ENCODE data around the gene DISC1.

Gene DISC1

DNA sequence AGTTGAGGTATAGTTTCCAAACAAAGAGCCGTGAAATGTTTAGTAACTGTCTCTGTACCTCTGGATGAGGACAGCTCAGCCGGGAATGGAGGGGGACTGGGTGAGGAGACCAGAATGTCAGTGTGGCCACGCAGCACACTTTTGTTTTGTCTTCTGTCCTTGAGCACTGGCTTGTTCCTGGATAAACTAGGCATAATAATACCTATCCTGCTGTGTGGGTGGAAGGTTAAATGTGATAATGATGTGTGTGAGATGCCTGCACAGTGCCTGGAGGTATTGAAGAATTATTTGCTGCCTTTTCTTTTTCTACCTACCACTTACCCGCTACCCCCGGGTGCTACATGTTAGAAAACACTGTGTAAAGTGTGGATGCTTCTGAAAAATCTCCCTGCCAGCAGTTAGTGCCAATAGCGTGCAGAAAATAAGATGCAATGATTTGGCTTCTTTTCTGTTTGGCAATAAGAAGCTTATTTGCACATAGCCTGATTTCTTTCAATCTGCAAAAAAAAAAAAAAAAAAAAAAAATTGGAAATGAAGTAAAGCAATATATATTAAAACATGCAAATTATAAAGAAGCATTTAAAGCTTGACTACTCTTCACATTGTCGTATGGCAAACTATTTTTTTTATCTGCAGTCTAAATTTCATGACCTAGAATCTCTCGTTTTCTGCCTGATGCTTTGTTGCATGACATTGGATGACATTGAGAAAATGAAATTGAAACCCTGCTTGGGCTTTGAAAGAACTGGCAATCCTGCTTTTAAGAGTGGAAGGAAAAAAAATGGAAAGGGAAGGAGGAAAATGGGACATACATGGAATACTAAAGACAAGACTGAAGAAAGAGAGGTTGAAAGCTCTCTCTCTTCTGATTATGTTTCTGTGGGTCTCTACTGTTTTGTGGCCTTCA lies 89.5 kb downstream of the DISC1 start:
- TF ChIP-seq, protein P1, sequence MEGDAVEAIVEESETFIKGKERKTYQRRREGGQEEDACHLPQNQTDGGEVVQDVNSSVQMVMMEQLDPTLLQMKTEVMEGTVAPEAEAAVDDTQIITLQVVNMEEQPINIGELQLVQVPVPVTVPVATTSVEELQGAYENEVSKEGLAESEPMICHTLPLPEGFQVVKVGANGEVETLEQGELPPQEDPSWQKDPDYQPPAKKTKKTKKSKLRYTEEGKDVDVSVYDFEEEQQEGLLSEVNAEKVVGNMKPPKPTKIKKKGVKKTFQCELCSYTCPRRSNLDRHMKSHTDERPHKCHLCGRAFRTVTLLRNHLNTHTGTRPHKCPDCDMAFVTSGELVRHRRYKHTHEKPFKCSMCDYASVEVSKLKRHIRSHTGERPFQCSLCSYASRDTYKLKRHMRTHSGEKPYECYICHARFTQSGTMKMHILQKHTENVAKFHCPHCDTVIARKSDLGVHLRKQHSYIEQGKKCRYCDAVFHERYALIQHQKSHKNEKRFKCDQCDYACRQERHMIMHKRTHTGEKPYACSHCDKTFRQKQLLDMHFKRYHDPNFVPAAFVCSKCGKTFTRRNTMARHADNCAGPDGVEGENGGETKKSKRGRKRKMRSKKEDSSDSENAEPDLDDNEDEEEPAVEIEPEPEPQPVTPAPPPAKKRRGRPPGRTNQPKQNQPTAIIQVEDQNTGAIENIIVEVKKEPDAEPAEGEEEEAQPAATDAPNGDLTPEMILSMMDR (IDR thresholded peaks at IDR 0.05; ENCODE audit: low read length): no peak
- no peak for TF ChIP-seq EZH2 (IDR thresholded peaks at IDR 0.05; ENCODE audit: borderline replicate concordance, low read length)
- Histone ChIP-seq H3K27ac (ENCODE audit: low read depth, low read length, poor library complexity, severe bottlenecking) (no peak overlapping the region), H4K20me1 (ENCODE audit: insufficient read depth, low read length) (no peaks in the 10 kb centered on the region), H3K9me3 (ENCODE audit: low read length) (no peaks in the 10 kb centered on the region), H2AFZ (ENCODE audit: low read length) (no peak overlapping the region), H3F3A (ENCODE audit: insufficient read depth, low read length) (no peaks in the 10 kb centered on the region), H3K9me2 (ENCODE audit: low read depth, low read length) (no peaks in the 10 kb centered on the region), H3K4me1 (ENCODE audit: insufficient read depth, low read length, severe bottlenecking) (no peaks in the 10 kb centered on the region), H3K9ac (ENCODE audit: low read length) (no peak overlapping the region), H3K27me3 (ENCODE audit: insufficient read depth, low read length) (no peaks in the 10 kb centered on the region), H3K36me3 (ENCODE audit: insufficient read depth, low read length) (no peaks in the 10 kb centered on the region), H3K79me2 (ENCODE audit: insufficient read depth, low read length) (no peaks in the 10 kb centered on the region), H3K4me3 (ENCODE audit: low read depth, low read length, poor library complexity, severe bottlenecking) (no peak overlapping the region), H3K4me2 (ENCODE audit: low read length) (no peak overlapping the region)

DNA sequence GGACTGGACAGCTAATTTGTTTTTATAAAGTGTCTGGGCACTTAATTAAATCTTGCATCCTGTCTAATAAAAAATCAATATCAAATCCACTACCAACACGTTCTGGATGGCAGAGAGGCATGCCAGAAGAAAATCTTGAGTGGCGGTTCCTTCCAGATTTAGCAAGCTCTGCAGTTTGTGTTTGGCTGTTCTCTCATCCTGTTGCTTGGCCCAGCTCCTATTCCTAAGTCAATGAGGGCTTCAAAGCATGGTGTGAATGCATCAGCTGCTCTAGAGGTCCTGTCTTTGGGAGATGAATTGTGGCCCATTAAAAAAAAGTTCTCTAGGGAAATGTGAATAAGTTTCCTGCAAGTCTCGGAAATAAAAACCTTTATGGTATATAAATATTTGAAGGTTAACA lies 90.3 kb downstream of the DISC1 start:
- Histone ChIP-seq H3K79me2 (ENCODE audit: insufficient read depth, low read length) (no peaks in the 10 kb centered on the region), H3K9ac (ENCODE audit: low read length) (no peak overlapping the region), H3K27me3 (ENCODE audit: insufficient read depth, low read length) (no peaks in the 10 kb centered on the region), H3K4me3 (ENCODE audit: low read depth, low read length, poor library complexity, severe bottlenecking) (no peak overlapping the region), H2AFZ (ENCODE audit: low read length) (no peak overlapping the region), H3K9me3 (ENCODE audit: low read length) (no peaks in the 10 kb centered on the region), H3K27ac (ENCODE audit: low read depth, low read length, poor library complexity, severe bottlenecking) (no peak overlapping the region), H3K36me3 (ENCODE audit: insufficient read depth, low read length) (no peaks in the 10 kb centered on the region), H4K20me1 (ENCODE audit: insufficient read depth, low read length) (no peaks in the 10 kb centered on the region), H3F3A (ENCODE audit: insufficient read depth, low read length) (no peaks in the 10 kb centered on the region), H3K4me1 (ENCODE audit: insufficient read depth, low read length, severe bottlenecking) (no peaks in the 10 kb centered on the region), H3K9me2 (ENCODE audit: low read depth, low read length) (no peaks in the 10 kb centered on the region), H3K4me2 (ENCODE audit: low read length) (no peak overlapping the region)
- TF ChIP-seq EZH2 (IDR thresholded peaks at IDR 0.05; ENCODE audit: borderline replicate concordance, low read length): no peak
- TF ChIP-seq, protein P1 (IDR thresholded peaks at IDR 0.05; ENCODE audit: low read length): no peak

DNA sequence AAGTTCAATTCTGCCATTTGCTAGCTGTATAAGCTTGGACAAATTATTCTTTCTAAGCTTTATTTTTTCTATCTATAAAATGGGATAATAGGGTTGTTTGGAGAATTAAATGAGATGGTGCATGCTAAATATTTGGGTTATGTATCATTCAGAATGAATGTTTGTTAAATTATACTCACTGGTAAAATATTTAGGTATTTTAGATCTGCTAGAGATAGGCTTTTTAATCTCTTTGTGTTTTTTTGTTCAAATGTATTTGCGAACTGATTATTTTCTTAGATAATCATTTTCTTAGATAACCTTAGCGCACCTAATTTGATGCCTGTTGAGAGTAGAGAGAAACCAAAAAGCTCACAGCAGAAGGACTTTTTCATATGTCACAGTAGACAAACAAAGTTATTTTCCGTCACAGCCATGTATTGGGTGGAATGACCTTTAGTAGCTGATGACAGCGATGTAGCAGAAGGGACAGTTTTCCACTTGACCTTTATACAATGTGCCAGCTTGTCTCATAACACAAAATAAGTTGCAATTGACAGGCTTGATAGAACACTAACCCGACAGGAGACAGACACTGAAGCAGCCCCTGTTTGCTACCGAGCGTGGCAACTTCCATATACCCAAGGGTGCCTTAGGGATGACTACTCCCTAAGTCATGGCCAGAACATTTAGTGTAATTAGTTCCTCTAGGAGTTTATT lies 93.0 kb downstream of the DISC1 start:
- Histone ChIP-seq H3F3A (ENCODE audit: insufficient read depth, low read length) (no peaks in the 10 kb centered on the region), H3K4me2 (ENCODE audit: low read length) (no peak overlapping the region), H3K9me3 (ENCODE audit: low read length) (no peaks in the 10 kb centered on the region), H3K27me3 (ENCODE audit: insufficient read depth, low read length) (no peaks in the 10 kb centered on the region), H3K36me3 (ENCODE audit: insufficient read depth, low read length) (no peaks in the 10 kb centered on the region), H3K9me2 (ENCODE audit: low read depth, low read length) (no peaks in the 10 kb centered on the region), H3K4me3 (ENCODE audit: low read depth, low read length, poor library complexity, severe bottlenecking) (no peak overlapping the region), H3K27ac (ENCODE audit: low read depth, low read length, poor library complexity, severe bottlenecking) (no peak overlapping the region), H3K9ac (ENCODE audit: low read length) (no peak overlapping the region), H4K20me1 (ENCODE audit: insufficient read depth, low read length) (no peaks in the 10 kb centered on the region), H2AFZ (ENCODE audit: low read length) (no peak overlapping the region), H3K79me2 (ENCODE audit: insufficient read depth, low read length) (no peaks in the 10 kb centered on the region), H3K4me1 (ENCODE audit: insufficient read depth, low read length, severe bottlenecking) (no peaks in the 10 kb centered on the region)
- TF ChIP-seq, protein P1 (IDR thresholded peaks at IDR 0.05; ENCODE audit: low read length): no peak
- no peak for TF ChIP-seq EZH2 (IDR thresholded peaks at IDR 0.05; ENCODE audit: borderline replicate concordance, low read length)

Measured in OCI-LY1 (cell line).